ENCODE measurements around the gene INCA1. TPM values are rescaled to one million over a fixed set of nuclear protein-coding genes. Genes with fewer than 3 reads are reported as not detected.

Gene INCA1
- total and polyA plus RNA-seq, 2 of the 13 experiments (the other 11 are each of a cell fraction or from before 2014, with no cell fraction given): 0.93 to 2.6 TPM

DNA sequence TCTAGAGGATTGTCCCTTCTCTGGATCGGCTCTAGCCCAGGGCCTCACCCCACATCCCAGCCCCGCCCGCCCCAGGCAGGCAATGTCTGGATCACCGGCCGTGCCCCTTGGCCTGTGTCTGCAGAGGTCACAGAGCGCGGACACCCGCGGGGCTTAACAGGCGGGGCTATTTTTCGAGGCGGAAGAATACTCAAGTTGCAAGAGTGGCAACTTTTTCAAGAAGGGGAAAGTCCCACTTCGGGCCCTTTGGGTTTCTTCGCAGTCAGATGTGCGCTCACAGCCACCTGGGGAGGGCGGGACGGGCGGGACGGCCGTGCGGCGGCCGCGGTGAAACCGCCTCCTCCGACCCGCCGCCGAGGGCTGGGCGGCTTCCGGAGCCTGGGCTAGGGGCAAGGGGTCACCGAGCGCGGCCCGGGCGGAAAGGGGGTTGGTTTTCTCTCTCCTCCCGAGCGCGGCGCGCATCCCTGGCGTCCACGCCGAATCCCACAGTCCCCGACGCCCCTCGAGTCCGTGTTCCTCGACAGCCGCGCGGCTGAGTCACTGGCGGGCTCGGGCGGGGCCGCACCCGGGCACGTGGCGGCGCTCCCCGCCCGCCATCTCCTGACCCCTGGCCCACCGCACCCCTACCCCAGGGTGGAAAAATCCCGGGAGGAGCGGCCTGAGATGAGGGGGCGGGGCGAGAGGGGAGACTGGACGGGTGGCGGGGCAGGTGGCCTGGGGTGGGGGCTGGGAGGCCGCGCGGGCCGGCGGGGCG is 47.8 kb downstream of the INCA1 start (continued):
- peak; percentile 42; the same call in 1 of the 2 replicates for TF ChIP-seq ZNF768 (CRISPR knock-in tag; IDR thresholded peaks at IDR 0.05)
- TF ChIP-seq, protein P1, sequence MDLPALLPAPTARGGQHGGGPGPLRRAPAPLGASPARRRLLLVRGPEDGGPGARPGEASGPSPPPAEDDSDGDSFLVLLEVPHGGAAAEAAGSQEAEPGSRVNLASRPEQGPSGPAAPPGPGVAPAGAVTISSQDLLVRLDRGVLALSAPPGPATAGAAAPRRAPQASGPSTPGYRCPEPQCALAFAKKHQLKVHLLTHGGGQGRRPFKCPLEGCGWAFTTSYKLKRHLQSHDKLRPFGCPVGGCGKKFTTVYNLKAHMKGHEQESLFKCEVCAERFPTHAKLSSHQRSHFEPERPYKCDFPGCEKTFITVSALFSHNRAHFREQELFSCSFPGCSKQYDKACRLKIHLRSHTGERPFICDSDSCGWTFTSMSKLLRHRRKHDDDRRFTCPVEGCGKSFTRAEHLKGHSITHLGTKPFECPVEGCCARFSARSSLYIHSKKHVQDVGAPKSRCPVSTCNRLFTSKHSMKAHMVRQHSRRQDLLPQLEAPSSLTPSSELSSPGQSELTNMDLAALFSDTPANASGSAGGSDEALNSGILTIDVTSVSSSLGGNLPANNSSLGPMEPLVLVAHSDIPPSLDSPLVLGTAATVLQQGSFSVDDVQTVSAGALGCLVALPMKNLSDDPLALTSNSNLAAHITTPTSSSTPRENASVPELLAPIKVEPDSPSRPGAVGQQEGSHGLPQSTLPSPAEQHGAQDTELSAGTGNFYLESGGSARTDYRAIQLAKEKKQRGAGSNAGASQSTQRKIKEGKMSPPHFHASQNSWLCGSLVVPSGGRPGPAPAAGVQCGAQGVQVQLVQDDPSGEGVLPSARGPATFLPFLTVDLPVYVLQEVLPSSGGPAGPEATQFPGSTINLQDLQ (CRISPR knock-in tag; IDR thresholded peaks at IDR 0.05): no peak
- peak; percentile 17; the same call in 1 of the 2 replicates for TF ChIP-seq PHF20 (CRISPR knock-in tag; IDR thresholded peaks at IDR 0.05)
- TF ChIP-seq NR2F2 (IDR thresholded peaks at IDR 0.05; ENCODE audit: borderline replicate concordance, low read depth): peak; percentile 59
- no peak for TF ChIP-seq PHF5A (CRISPR knock-in tag; IDR thresholded peaks at IDR 0.05; ENCODE audit: low read depth, unreplicated experiment)
- no peak for TF ChIP-seq ATF7-NPFF (CRISPR knock-in tag; IDR thresholded peaks at IDR 0.05; ENCODE audit: low read depth)
- TF ChIP-seq, protein P2, sequence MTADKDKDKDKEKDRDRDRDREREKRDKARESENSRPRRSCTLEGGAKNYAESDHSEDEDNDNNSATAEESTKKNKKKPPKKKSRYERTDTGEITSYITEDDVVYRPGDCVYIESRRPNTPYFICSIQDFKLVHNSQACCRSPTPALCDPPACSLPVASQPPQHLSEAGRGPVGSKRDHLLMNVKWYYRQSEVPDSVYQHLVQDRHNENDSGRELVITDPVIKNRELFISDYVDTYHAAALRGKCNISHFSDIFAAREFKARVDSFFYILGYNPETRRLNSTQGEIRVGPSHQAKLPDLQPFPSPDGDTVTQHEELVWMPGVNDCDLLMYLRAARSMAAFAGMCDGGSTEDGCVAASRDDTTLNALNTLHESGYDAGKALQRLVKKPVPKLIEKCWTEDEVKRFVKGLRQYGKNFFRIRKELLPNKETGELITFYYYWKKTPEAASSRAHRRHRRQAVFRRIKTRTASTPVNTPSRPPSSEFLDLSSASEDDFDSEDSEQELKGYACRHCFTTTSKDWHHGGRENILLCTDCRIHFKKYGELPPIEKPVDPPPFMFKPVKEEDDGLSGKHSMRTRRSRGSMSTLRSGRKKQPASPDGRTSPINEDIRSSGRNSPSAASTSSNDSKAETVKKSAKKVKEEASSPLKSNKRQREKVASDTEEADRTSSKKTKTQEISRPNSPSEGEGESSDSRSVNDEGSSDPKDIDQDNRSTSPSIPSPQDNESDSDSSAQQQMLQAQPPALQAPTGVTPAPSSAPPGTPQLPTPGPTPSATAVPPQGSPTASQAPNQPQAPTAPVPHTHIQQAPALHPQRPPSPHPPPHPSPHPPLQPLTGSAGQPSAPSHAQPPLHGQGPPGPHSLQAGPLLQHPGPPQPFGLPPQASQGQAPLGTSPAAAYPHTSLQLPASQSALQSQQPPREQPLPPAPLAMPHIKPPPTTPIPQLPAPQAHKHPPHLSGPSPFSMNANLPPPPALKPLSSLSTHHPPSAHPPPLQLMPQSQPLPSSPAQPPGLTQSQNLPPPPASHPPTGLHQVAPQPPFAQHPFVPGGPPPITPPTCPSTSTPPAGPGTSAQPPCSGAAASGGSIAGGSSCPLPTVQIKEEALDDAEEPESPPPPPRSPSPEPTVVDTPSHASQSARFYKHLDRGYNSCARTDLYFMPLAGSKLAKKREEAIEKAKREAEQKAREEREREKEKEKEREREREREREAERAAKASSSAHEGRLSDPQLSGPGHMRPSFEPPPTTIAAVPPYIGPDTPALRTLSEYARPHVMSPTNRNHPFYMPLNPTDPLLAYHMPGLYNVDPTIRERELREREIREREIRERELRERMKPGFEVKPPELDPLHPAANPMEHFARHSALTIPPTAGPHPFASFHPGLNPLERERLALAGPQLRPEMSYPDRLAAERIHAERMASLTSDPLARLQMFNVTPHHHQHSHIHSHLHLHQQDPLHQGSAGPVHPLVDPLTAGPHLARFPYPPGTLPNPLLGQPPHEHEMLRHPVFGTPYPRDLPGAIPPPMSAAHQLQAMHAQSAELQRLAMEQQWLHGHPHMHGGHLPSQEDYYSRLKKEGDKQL (CRISPR knock-in tag; IDR thresholded peaks at IDR 0.05; ENCODE audit: low read depth): no peak
- 0 out of 2 replicates have a peak, but pooled peaks have one; percentile 50 for TF ChIP-seq ZNF776 (CRISPR knock-in tag; IDR thresholded peaks at IDR 0.05)
- no peak; the same call in 1 of the 2 replicates for TF ChIP-seq HOXA9 (CRISPR knock-in tag; IDR thresholded peaks at IDR 0.05; ENCODE audit: borderline replicate concordance)
- no peak for TF ChIP-seq ZNF496 (CRISPR knock-in tag; IDR thresholded peaks at IDR 0.05; ENCODE audit: insufficient replicate concordance)
- no peak for TF ChIP-seq CEBPB (IDR thresholded peaks at IDR 0.05; ENCODE audit: borderline replicate concordance, low read depth, low read length)
- no peak for TF ChIP-seq ZNF816 (CRISPR knock-in tag; IDR thresholded peaks at IDR 0.05; ENCODE audit: borderline replicate concordance)
- 0 out of 2 replicates have a peak, but pooled peaks have one; percentile 55 for TF ChIP-seq ZMYM2 (CRISPR knock-in tag; IDR thresholded peaks at IDR 0.05)
- no peak for TF ChIP-seq ZNF20 (CRISPR knock-in tag; IDR thresholded peaks at IDR 0.05)
- TF ChIP-seq ZSCAN22 (CRISPR knock-in tag; IDR thresholded peaks at IDR 0.05): no peak
- peak; percentile 84 for TF ChIP-seq TAF15 (IDR thresholded peaks at IDR 0.05; ENCODE audit: low read depth, low read length, poor library complexity, severe bottlenecking)
- TF ChIP-seq GPN1 (CRISPR knock-in tag; IDR thresholded peaks at IDR 0.05; ENCODE audit: borderline replicate concordance): no peak
- TF ChIP-seq, protein P3, sequence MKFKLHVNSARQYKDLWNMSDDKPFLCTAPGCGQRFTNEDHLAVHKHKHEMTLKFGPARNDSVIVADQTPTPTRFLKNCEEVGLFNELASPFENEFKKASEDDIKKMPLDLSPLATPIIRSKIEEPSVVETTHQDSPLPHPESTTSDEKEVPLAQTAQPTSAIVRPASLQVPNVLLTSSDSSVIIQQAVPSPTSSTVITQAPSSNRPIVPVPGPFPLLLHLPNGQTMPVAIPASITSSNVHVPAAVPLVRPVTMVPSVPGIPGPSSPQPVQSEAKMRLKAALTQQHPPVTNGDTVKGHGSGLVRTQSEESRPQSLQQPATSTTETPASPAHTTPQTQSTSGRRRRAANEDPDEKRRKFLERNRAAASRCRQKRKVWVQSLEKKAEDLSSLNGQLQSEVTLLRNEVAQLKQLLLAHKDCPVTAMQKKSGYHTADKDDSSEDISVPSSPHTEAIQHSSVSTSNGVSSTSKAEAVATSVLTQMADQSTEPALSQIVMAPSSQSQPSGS (CRISPR knock-in tag; IDR thresholded peaks at IDR 0.05): peak; percentile 13; the same call in 1 of the 2 replicates
- TF ChIP-seq NFYB (CRISPR knock-in tag; IDR thresholded peaks at IDR 0.05): no peak
- TF ChIP-seq GFI1 (CRISPR knock-in tag; IDR thresholded peaks at IDR 0.05; ENCODE audit: borderline replicate concordance): no peak

All from HepG2 (cell line).